ENCODE measurements around the gene SMCO2.

Gene SMCO2

DNA sequence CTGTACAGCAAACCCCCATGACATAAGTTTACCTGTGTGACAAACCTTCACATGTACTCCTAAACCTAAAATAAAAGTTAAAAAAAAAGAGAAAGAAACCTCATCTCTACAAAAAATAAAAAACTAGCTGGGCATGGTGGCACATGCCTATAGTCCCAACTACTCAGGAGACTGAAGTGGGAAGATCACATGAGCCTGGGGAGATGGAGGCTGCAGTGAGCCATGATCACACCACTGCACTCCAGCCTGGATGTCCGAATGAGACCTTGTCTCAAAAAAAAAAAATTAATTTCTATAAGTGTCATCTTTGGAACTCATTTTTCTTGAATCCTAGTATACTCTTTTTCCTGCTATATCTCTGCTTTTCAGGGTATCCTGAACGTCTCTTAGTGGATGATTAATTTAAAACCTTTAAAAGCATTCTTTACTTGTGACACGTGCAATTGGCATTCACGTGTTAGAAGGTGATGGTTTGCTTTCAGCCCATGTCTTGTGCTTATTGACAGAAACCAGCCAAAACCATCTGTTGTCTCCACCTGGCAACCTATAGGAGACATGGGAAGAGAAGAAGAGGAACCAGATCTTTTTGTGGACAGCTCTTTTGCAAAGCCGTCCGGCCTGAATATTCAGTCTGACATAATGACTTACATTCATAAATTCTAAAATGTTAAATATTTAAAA, 46.9 kb downstream of the SMCO2 start:
- Histone ChIP-seq H3K9me3 (ENCODE audit: insufficient read depth, low read length) (no peaks in the 10 kb centered on the region), H3K4me3 (ENCODE audit: insufficient read depth, low read length, poor library complexity, severe bottlenecking) (no peak overlapping the region), H4K20me1 (ENCODE audit: low read depth, low read length) (no peaks in the 10 kb centered on the region), H3F3A (ENCODE audit: insufficient read depth) (no peaks in the 10 kb centered on the region), H3K9ac (ENCODE audit: low read length) (no peak overlapping the region), H2AFZ (ENCODE audit: low read depth, low read length, severe bottlenecking) (no peak overlapping the region), H3K4me2 (ENCODE audit: low read depth, low read length, poor library complexity, severe bottlenecking) (no peak overlapping the region), H3K79me2 (ENCODE audit: insufficient read depth, low read length) (no peaks in the 10 kb centered on the region), H3K9me2 (replicated peaks; ENCODE audit: insufficient read depth, low read length) (no peaks in the 10 kb centered on the region), H3K36me3 (ENCODE audit: low read length) (no peaks in the 10 kb centered on the region), H3K27ac (ENCODE audit: low read depth, low read length) (no peak overlapping the region), H3K27me3 (ENCODE audit: low read length) (no peaks in the 10 kb centered on the region)
- no peak for TF ChIP-seq EZH2phosphoT487 (conservative IDR thresholded peaks at IDR 0.05; ENCODE audit: low read length)
- TF ChIP-seq, protein P1, sequence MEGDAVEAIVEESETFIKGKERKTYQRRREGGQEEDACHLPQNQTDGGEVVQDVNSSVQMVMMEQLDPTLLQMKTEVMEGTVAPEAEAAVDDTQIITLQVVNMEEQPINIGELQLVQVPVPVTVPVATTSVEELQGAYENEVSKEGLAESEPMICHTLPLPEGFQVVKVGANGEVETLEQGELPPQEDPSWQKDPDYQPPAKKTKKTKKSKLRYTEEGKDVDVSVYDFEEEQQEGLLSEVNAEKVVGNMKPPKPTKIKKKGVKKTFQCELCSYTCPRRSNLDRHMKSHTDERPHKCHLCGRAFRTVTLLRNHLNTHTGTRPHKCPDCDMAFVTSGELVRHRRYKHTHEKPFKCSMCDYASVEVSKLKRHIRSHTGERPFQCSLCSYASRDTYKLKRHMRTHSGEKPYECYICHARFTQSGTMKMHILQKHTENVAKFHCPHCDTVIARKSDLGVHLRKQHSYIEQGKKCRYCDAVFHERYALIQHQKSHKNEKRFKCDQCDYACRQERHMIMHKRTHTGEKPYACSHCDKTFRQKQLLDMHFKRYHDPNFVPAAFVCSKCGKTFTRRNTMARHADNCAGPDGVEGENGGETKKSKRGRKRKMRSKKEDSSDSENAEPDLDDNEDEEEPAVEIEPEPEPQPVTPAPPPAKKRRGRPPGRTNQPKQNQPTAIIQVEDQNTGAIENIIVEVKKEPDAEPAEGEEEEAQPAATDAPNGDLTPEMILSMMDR (IDR thresholded peaks at IDR 0.05; ENCODE audit: insufficient read depth, low read length, poor library complexity, severe bottlenecking): no peak

DNA sequence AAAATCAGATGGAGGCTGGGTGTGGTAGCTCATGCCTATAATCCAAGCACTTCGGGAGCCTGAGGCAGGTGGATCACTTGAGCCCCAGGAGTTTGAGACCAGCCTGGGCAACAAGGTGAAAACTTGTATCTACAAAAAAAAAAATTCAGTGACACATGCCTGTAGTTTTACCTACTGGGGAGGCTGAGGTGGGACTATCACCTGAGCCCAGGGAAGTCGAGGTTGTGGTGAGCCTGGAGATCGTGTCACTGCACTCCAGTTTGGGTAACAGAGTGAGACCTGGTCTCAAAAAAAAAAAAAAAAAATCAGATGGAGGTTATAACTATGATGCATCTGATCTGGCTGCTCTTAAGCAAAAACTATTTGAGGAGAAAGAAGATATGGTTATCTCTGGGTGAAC, 50.9 kb downstream of the SMCO2 start:
- Histone ChIP-seq H3K4me2 (ENCODE audit: low read depth, low read length, poor library complexity, severe bottlenecking) (no peak overlapping the region), H3K4me3 (ENCODE audit: insufficient read depth, low read length, poor library complexity, severe bottlenecking) (no peak overlapping the region), H3K9me3 (ENCODE audit: insufficient read depth, low read length) (no peaks in the 10 kb centered on the region), H3K9ac (ENCODE audit: low read length) (no peak overlapping the region), H3K27ac (ENCODE audit: low read depth, low read length) (no peak overlapping the region), H3K36me3 (ENCODE audit: low read length) (no peaks in the 10 kb centered on the region), H3F3A (ENCODE audit: insufficient read depth) (no peaks in the 10 kb centered on the region), H3K9me2 (replicated peaks; ENCODE audit: insufficient read depth, low read length) (no peaks in the 10 kb centered on the region), H3K27me3 (ENCODE audit: low read length) (no peaks in the 10 kb centered on the region), H2AFZ (ENCODE audit: low read depth, low read length, severe bottlenecking) (no peak overlapping the region), H4K20me1 (ENCODE audit: low read depth, low read length) (no peaks in the 10 kb centered on the region), H3K79me2 (ENCODE audit: insufficient read depth, low read length) (no peaks in the 10 kb centered on the region)
- no peak for TF ChIP-seq EZH2phosphoT487 (conservative IDR thresholded peaks at IDR 0.05; ENCODE audit: low read length)
- TF ChIP-seq, protein P1 (IDR thresholded peaks at IDR 0.05; ENCODE audit: insufficient read depth, low read length, poor library complexity, severe bottlenecking): no peak

DNA sequence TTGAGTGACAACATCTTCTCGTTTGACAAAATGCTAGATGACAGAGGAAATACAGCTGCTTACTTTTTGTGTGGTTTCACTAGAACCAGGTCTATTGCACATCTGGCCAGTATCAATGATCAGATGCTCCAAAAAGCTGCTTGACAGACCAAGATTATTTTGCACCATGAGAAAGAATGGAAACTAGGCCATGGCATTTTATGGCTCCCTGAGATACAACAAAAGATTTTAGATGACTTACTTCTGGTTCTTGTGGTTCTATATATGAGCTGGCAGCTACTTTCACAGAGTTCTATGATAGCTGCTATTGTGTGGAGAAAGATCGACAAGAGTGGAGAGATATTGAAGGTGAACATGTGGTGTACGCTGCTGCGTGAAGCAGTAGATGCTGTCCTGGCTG, 51.6 kb downstream of the SMCO2 start:
- no peaks in the 10 kb centered on the region for H3K79me2 ChIP-seq (ENCODE audit: insufficient read depth, low read length)
- no peak overlapping the region for H3K27ac ChIP-seq (ENCODE audit: low read depth, low read length)
- TF ChIP-seq, protein P1 (IDR thresholded peaks at IDR 0.05; ENCODE audit: insufficient read depth, low read length, poor library complexity, severe bottlenecking): no peak
- TF ChIP-seq EZH2phosphoT487 (conservative IDR thresholded peaks at IDR 0.05; ENCODE audit: low read length): no peak
- no peak overlapping the region for H2AFZ ChIP-seq (ENCODE audit: low read depth, low read length, severe bottlenecking)
- no peak overlapping the region for H3K9ac ChIP-seq (ENCODE audit: low read length)
- no peaks in the 10 kb centered on the region for H3F3A ChIP-seq (ENCODE audit: insufficient read depth)
- H3K9me2 ChIP-seq (replicated peaks; ENCODE audit: insufficient read depth, low read length): no peaks in the 10 kb centered on the region
- no peaks in the 10 kb centered on the region for H4K20me1 ChIP-seq (ENCODE audit: low read depth, low read length)
- H3K4me3 ChIP-seq (ENCODE audit: insufficient read depth, low read length, poor library complexity, severe bottlenecking): no peak overlapping the region
- no peaks in the 10 kb centered on the region for H3K9me3 ChIP-seq (ENCODE audit: insufficient read depth, low read length)
- H3K27me3 ChIP-seq (ENCODE audit: low read length): no peaks in the 10 kb centered on the region
- no peaks in the 10 kb centered on the region for H3K36me3 ChIP-seq (ENCODE audit: low read length)
- H3K4me2 ChIP-seq (ENCODE audit: low read depth, low read length, poor library complexity, severe bottlenecking): no peak overlapping the region
